Measurements from ENCODE around the gene PLEKHG7. TPM values are rescaled to one million over a fixed set of nuclear protein-coding genes. Genes with fewer than 3 reads are reported as not detected.

The PLEKHG7 gene
- total and polyA plus RNA-seq, 10 of the 15 experiments (the other 5 are each of a cell fraction or from before 2014, with no cell fraction given): 0.16 to 1.3 (median 0.65) TPM; not detected in 1

DNA sequence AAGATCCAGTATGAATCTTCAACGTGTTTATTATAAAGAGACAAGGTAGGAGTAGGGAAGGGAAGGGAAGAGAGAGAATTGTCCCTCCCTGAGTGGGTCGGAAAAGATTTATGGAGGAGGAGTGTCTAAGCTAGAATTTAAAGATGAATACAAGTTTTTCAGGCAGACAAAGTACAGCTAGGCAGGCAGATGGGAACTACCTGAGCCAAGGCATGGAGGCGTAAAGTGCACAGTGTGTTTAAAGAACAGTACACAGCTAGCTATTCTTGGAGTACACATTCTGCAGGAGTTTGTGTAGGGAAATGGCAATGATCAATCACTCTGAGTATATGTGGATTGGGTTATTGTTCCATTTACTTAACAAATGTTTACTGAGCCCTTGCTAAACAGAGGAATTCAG is 20.1 kb downstream of the PLEKHG7 start:
- no peaks in the 10 kb centered on the region for H3K27me3 ChIP-seq (replicated peaks in 1 of 2; ENCODE audit: control insufficient read depth in 2 of 2, insufficient read depth in 2 of 2, low read length in 1 of 2)
- ChIA-PET CTCF (interaction anchor here (1.0 kb wide), 1 partner anchor 22 kb away, joined by 3 read pairs; no protein-coding TSS in a partner anchor), RAD21 (ENCODE audit: unreplicated experiment) (no interaction called here), SMC1A (ENCODE audit: uncharacterized antibody, unreplicated experiment) (no interaction called here), POLR2A (interaction anchor here (1.0 kb wide), 1 partner anchor 8 kb away, joined by 3 read pairs; no protein-coding TSS in a partner anchor)
- 90% methylated on average over 3 of the region's 3 CpGs for WGBS (ENCODE audit: insufficient coverage, insufficient replicate concordance, low lambda C conversion rate, missing lambda C conversion rate)
- no peak overlapping the region for H3K9ac ChIP-seq (ENCODE audit: control insufficient read depth, insufficient read depth, low read length)
- no peaks in the 10 kb centered on the region for H4K20me1 ChIP-seq (ENCODE audit: control insufficient read depth, insufficient read depth)
- in situ Hi-C loops (cut with MboI): no loop called here
- H3K27ac ChIP-seq (ENCODE audit: control insufficient read depth, insufficient read depth): no peak overlapping the region
- FAIRE-seq (no peak), DNase-seq (ENCODE audit: low read depth, low spot score) (no peak), ATAC-seq (no peak)
- no peak overlapping the region for H3K4me2 ChIP-seq (ENCODE audit: control insufficient read depth, insufficient read depth)
- H2AFZ ChIP-seq (ENCODE audit: control insufficient read depth, low read depth, low read length): no peak overlapping the region
- intact Hi-C loops (cut with micrococcal nuclease; ENCODE audit: unreplicated experiment): no loop called here
- H3K4me1 ChIP-seq (ENCODE audit: control insufficient read depth, insufficient read depth, low read length): no peaks in the 10 kb centered on the region
- no peak overlapping the region for H3K4me3 ChIP-seq
- no peaks in the 10 kb centered on the region for H3K36me3 ChIP-seq (ENCODE audit: control insufficient read depth in 2 of 2, insufficient read depth in 2 of 2, low read length in 1 of 2)
- peaks cover 2% of the 10 kb centered on the region for H3K9me3 ChIP-seq (replicated peaks; ENCODE audit: control insufficient read depth, insufficient read depth, low read length)
- TF ChIP-seq SP1 (IDR thresholded peaks at IDR 0.05; ENCODE audit: low read depth, low read length) (no peak), HCFC1 (IDR thresholded peaks at IDR 0.05; ENCODE audit: low read length) (no peak), HDGF (IDR thresholded peaks at IDR 0.05) (no peak), HDAC6 (IDR thresholded peaks at IDR 0.05; ENCODE audit: unreplicated experiment) (no peak), SMC3 (IDR thresholded peaks at IDR 0.05; ENCODE audit: borderline replicate concordance, low read length) (no peak), CBFB (IDR thresholded peaks at IDR 0.05; ENCODE audit: low read depth) (no peak), SUPT20H (IDR thresholded peaks at IDR 0.05; ENCODE audit: borderline replicate concordance, control insufficient read depth, low read depth, low read length) (no peak), SMAD5 (IDR thresholded peaks at IDR 0.05; ENCODE audit: low read depth) (no peak)
- TF ChIP-seq, protein P1, sequence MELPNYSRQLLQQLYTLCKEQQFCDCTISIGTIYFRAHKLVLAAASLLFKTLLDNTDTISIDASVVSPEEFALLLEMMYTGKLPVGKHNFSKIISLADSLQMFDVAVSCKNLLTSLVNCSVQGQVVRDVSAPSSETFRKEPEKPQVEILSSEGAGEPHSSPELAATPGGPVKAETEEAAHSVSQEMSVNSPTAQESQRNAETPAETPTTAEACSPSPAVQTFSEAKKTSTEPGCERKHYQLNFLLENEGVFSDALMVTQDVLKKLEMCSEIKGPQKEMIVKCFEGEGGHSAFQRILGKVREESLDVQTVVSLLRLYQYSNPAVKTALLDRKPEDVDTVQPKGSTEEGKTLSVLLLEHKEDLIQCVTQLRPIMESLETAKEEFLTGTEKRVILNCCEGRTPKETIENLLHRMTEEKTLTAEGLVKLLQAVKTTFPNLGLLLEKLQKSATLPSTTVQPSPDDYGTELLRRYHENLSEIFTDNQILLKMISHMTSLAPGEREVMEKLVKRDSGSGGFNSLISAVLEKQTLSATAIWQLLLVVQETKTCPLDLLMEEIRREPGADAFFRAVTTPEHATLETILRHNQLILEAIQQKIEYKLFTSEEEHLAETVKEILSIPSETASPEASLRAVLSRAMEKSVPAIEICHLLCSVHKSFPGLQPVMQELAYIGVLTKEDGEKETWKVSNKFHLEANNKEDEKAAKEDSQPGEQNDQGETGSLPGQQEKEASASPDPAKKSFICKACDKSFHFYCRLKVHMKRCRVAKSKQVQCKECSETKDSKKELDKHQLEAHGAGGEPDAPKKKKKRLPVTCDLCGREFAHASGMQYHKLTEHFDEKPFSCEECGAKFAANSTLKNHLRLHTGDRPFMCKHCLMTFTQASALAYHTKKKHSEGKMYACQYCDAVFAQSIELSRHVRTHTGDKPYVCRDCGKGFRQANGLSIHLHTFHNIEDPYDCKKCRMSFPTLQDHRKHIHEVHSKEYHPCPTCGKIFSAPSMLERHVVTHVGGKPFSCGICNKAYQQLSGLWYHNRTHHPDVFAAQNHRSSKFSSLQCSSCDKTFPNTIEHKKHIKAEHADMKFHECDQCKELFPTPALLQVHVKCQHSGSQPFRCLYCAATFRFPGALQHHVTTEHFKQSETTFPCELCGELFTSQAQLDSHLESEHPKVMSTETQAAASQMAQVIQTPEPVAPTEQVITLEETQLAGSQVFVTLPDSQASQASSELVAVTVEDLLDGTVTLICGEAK (IDR thresholded peaks at IDR 0.05; ENCODE audit: borderline replicate concordance): no peak
- TF ChIP-seq, protein P2, sequence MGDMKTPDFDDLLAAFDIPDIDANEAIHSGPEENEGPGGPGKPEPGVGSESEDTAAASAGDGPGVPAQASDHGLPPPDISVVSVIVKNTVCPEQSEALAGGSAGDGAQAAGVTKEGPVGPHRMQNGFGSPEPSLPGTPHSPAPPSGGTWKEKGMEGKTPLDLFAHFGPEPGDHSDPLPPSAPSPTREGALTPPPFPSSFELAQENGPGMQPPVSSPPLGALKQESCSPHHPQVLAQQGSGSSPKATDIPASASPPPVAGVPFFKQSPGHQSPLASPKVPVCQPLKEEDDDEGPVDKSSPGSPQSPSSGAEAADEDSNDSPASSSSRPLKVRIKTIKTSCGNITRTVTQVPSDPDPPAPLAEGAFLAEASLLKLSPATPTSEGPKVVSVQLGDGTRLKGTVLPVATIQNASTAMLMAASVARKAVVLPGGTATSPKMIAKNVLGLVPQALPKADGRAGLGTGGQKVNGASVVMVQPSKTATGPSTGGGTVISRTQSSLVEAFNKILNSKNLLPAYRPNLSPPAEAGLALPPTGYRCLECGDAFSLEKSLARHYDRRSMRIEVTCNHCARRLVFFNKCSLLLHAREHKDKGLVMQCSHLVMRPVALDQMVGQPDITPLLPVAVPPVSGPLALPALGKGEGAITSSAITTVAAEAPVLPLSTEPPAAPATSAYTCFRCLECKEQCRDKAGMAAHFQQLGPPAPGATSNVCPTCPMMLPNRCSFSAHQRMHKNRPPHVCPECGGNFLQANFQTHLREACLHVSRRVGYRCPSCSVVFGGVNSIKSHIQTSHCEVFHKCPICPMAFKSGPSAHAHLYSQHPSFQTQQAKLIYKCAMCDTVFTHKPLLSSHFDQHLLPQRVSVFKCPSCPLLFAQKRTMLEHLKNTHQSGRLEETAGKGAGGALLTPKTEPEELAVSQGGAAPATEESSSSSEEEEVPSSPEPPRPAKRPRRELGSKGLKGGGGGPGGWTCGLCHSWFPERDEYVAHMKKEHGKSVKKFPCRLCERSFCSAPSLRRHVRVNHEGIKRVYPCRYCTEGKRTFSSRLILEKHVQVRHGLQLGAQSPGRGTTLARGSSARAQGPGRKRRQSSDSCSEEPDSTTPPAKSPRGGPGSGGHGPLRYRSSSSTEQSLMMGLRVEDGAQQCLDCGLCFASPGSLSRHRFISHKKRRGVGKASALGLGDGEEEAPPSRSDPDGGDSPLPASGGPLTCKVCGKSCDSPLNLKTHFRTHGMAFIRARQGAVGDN (IDR thresholded peaks at IDR 0.05): no peak
- H3K79me2 ChIP-seq (ENCODE audit: control insufficient read depth, insufficient read depth, low read length): no peaks in the 10 kb centered on the region
- BruUV-seq (replicated peaks): no TSS peak
